ENCODE results near the gene CEP68.
A peak's percentile ranks its signal among the peaks of the same experiment; 100 is the strongest.

CEP68 gene

GRCh38 chr2:65075605-65076344 lies 19.6 kb downstream of the CEP68 start:
- Mint-ChIP-seq H3K4me3 (no peak overlapping the region), H3K36me3 (ENCODE audit: low read depth) (peaks cover 86% of the 10 kb centered on the region), H3K9me3 (no peaks in the 10 kb centered on the region), H3K27ac (peak overlapping the region; percentile 41), H3K4me1 (ENCODE audit: low read depth) (peaks cover 8% of the 10 kb centered on the region), H3K27me3 (no peaks in the 10 kb centered on the region)
- no peak for DNase-seq

DNA sequence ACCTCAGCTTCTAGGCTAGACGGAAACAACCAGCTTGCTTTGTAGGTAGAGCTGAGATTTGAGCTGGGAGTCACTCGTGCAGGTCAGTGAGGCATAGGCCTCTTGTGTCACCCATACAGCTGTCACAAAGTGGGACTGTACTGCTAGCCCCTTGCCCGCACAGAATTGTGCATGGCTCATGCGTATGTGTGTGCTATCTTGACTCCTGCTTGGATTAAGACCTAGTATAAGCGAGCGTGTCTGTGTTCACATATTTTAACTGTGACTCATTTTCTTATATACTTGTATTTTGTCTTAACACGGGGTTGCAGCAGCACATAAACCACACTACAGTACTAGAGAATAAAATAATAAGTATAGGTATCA lies 20.1 kb downstream of the CEP68 start:
- H3K36me3 Mint-ChIP-seq (ENCODE audit: low read depth): peaks cover 86% of the 10 kb centered on the region
- no peak overlapping the region for H3K27ac Mint-ChIP-seq
- no peaks in the 10 kb centered on the region for H3K9me3 Mint-ChIP-seq
- H3K27me3 Mint-ChIP-seq: no peaks in the 10 kb centered on the region
- peaks cover 2% of the 10 kb centered on the region for H3K4me1 Mint-ChIP-seq (ENCODE audit: low read depth)
- H3K4me3 Mint-ChIP-seq: no peak overlapping the region
- no peak for DNase-seq

- H3K27ac Mint-ChIP-seq: peak overlapping the region; percentile 37
- no peaks in the 10 kb centered on the region for H3K9me3 Mint-ChIP-seq
- no peak for DNase-seq
- H3K27me3 Mint-ChIP-seq: no peaks in the 10 kb centered on the region
- H3K4me1 Mint-ChIP-seq (ENCODE audit: low read depth): peaks cover 8% of the 10 kb centered on the region
- peaks cover 87% of the 10 kb centered on the region for H3K36me3 Mint-ChIP-seq (ENCODE audit: low read depth)
- H3K4me3 Mint-ChIP-seq: no peak overlapping the region
Observed at GRCh38 chr2:65077898-65078297, 21.7 kb downstream of the CEP68 start.

DNA sequence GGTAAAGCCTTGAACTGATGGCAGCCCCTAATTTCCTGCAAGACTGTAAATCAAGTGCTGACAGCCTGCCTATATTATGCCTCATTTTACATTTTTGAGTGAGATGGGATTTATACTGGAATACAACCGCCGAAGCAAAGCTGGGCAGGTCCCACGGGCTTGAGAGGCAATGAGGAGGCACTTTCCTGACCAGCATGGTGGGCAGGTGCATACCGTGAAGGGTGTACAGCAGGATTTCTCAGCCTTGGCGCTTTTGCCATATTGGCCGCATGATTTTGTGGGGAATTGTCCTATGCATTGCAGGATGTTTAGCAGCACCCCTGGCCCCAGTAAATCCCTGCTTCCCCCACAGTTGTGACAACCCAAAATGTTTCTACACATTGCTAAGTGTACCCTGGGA lies 22.8 kb downstream of the CEP68 start:
- Mint-ChIP-seq H3K27ac (peak overlapping the region; percentile 72), H3K4me1 (ENCODE audit: low read depth) (peaks cover 10% of the 10 kb centered on the region), H3K9me3 (no peaks in the 10 kb centered on the region), H3K36me3 (ENCODE audit: low read depth) (peaks cover 88% of the 10 kb centered on the region), H3K27me3 (no peaks in the 10 kb centered on the region), H3K4me3 (no peak overlapping the region)
- DNase-seq: no peak

- Mint-ChIP-seq H3K4me3 (no peak overlapping the region), H3K27ac (peak overlapping the region; percentile 79), H3K36me3 (ENCODE audit: low read depth) (peaks cover 94% of the 10 kb centered on the region), H3K4me1 (ENCODE audit: low read depth) (peaks cover 12% of the 10 kb centered on the region), H3K27me3 (no peaks in the 10 kb centered on the region), H3K9me3 (no peaks in the 10 kb centered on the region)
- no peak for DNase-seq
Observed at GRCh38 chr2:65081232-65081685, 25.0 kb downstream of the CEP68 start.

DNA sequence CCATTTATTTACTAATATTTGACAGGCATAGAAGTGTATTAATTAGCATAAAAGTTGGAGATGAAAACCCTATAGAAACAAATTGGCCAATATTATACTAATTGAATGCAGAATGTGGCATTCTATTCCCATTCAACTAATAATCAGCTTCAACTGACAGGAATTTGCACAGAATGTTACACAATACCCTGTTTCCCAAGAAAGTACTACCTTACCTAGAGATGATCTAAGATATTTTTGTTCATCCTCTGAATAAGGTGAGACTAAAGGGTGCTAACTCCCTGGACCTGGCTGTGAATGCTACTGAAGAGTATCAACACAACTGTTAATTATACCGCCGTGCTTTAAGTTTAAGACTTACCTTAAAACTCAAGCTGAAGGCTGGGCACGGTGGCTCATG lies 28.9 kb downstream of the CEP68 start:
- no peaks in the 10 kb centered on the region for H3K27me3 Mint-ChIP-seq
- H3K36me3 Mint-ChIP-seq (ENCODE audit: low read depth): peaks cover 97% of the 10 kb centered on the region
- no peaks in the 10 kb centered on the region for H3K9me3 Mint-ChIP-seq
- no peak overlapping the region for H3K27ac Mint-ChIP-seq
- peaks cover 16% of the 10 kb centered on the region for H3K4me1 Mint-ChIP-seq (ENCODE audit: low read depth)
- no peak overlapping the region for H3K4me3 Mint-ChIP-seq
- DNase-seq: no peak

- Mint-ChIP-seq H3K4me1 (ENCODE audit: low read depth) (peaks cover 24% of the 10 kb centered on the region), H3K36me3 (ENCODE audit: low read depth) (peaks cover 93% of the 10 kb centered on the region)
Observed at GRCh38 chr2:65092791-65093190, 36.6 kb downstream of the CEP68 start.

GRCh38 chr2:65093211-65093610 lies 37.0 kb downstream of the CEP68 start:
- Mint-ChIP-seq H3K4me1 (ENCODE audit: low read depth) (peaks cover 25% of the 10 kb centered on the region), H3K36me3 (ENCODE audit: low read depth) (peaks cover 92% of the 10 kb centered on the region), H3K9me3 (no peaks in the 10 kb centered on the region), H3K27me3 (no peaks in the 10 kb centered on the region), H3K4me3 (no peak overlapping the region), H3K27ac (peak overlapping the region; percentile 66)
- no peak for DNase-seq

More at GRCh38 chr2:65092791-65093190, 36.6 kb downstream of the CEP68 start:
- Mint-ChIP-seq H3K27ac (peak overlapping the region; percentile 66), H3K4me3 (no peak overlapping the region), H3K27me3 (no peaks in the 10 kb centered on the region), H3K9me3 (no peaks in the 10 kb centered on the region)
- no peak for DNase-seq

DNA sequence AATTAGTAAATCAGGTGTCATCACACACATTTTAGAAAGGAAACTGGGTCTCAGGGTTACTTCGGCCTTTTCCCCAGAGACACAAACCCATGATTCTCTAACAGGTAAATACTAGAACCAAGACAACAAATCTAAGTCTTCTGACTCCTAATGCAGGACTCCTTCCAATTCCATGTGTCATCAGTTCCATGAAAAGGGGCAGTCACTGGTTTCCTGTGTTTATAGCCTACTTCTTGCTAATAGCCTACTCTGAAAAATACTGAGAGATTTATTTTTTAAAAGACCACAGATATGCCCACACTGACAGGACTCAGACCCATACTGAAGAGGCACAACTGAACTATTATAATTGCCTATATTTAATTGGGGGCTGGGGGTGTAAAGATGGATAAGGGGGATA lies 40.7 kb downstream of the CEP68 start:
- no peak for DNase-seq
- Mint-ChIP-seq H3K36me3 (ENCODE audit: low read depth) (peaks cover 84% of the 10 kb centered on the region), H3K9me3 (no peaks in the 10 kb centered on the region), H3K4me1 (ENCODE audit: low read depth) (peaks cover 24% of the 10 kb centered on the region), H3K4me3 (no peak overlapping the region), H3K27me3 (no peaks in the 10 kb centered on the region), H3K27ac (peak overlapping the region; percentile 64)

DNA sequence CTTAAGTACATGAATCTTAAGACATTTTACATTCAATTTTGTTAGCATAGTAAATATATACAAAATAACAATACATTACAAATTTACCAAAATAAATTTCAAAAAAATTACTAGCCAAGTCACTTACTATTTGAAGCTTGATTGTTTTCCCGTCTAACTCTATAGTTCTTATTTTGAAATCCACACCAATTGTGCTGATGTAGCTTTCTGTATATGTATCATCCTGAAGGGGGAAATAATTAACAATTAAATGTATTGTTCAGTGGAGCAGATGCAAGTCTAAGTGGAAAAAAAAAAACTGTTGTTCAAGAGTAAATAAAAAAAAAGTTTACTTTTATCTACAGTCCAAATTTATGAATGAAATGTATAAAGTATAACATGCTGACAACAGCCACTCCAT lies 41.6 kb downstream of the CEP68 start:
- Mint-ChIP-seq H3K4me3 (no peak overlapping the region), H3K36me3 (ENCODE audit: low read depth) (peaks cover 83% of the 10 kb centered on the region), H3K27me3 (no peaks in the 10 kb centered on the region), H3K27ac (no peak overlapping the region), H3K9me3 (no peaks in the 10 kb centered on the region), H3K4me1 (ENCODE audit: low read depth) (peaks cover 21% of the 10 kb centered on the region)
- no peak for DNase-seq

DNA sequence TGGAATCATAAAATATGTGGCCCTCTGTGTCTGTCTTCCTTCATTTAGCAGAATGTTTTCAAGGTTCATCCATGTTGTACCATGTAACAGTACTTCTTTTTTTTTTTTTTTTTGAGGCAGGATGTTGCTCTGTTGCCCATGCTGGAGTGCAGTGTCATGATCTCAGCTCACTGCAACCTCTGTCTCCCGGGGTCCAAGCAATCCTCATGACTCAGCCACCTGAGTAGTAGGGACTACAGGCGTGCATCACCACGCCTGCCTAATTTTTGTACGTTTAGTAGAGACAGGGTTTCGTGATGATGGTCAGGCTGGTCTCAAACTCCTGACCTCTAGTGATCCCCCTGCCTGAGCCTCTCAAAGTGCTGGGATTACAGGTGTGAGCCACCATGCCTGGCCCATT lies 42.5 kb downstream of the CEP68 start:
- Mint-ChIP-seq H3K27ac (peak overlapping the region; percentile 24), H3K36me3 (ENCODE audit: low read depth) (peaks cover 83% of the 10 kb centered on the region), H3K4me3 (no peak overlapping the region), H3K27me3 (no peaks in the 10 kb centered on the region), H3K9me3 (no peaks in the 10 kb centered on the region), H3K4me1 (ENCODE audit: low read depth) (peaks cover 17% of the 10 kb centered on the region)
- DNase-seq: no peak

GRCh38 chr2:65101071-65101470 lies 44.9 kb downstream of the CEP68 start:
- H3K27ac Mint-ChIP-seq: no peak overlapping the region

DNA sequence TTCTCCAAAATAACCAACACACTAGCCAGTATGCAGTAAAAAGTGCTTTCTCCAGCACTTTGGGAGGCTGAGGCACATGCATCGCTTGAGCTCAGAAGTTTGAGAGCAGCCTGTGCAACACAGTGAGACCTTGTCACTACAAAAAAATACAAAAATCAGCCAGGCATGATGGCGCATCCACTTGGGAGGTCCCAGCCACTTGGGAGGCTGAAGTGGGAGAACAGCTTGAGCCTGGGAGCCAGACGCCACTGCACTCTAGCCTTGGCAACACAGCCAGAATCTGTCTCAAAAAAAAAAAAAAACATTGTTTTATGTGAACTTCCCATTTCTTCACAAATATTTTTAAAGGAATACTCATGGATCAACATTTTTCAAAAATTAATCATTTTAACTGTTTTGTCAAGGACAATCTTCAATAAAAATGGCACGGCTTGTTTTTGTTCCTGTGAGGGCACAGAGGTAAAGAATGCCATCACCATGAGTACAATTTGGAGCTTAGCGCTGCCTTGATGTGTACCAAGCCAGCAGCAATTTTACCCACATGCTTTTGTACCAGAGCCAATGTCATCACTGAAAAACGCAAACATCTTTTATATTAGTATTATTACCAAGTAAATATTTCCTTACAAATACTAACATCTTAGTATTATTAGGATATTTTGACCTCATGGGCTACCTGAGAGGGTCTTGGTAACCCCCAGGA lies 46.9 kb downstream of the CEP68 start:
- no peak for DNase-seq
- H3K27ac Mint-ChIP-seq: peak overlapping the region; percentile 26
- peaks cover 24% of the 10 kb centered on the region for H3K4me1 Mint-ChIP-seq (ENCODE audit: low read depth)
- H3K9me3 Mint-ChIP-seq: no peaks in the 10 kb centered on the region
- no peak overlapping the region for H3K4me3 Mint-ChIP-seq
- peaks cover 74% of the 10 kb centered on the region for H3K36me3 Mint-ChIP-seq (ENCODE audit: low read depth)
- H3K27me3 Mint-ChIP-seq: no peaks in the 10 kb centered on the region

More at GRCh38 chr2:65101071-65101470, 44.9 kb downstream of the CEP68 start:
- Mint-ChIP-seq H3K9me3 (no peaks in the 10 kb centered on the region), H3K4me3 (no peak overlapping the region), H3K27me3 (no peaks in the 10 kb centered on the region), H3K36me3 (ENCODE audit: low read depth) (peaks cover 79% of the 10 kb centered on the region), H3K4me1 (ENCODE audit: low read depth) (peaks cover 26% of the 10 kb centered on the region)
- DNase-seq: no peak

- Mint-ChIP-seq H3K27ac (peak overlapping the region; percentile 23), H3K27me3 (no peaks in the 10 kb centered on the region), H3K4me3 (no peak overlapping the region), H3K36me3 (ENCODE audit: low read depth) (peaks cover 64% of the 10 kb centered on the region), H3K4me1 (ENCODE audit: low read depth) (peaks cover 36% of the 10 kb centered on the region), H3K9me3 (no peaks in the 10 kb centered on the region)
- DNase-seq: no peak
Observed at GRCh38 chr2:65107530-65107929, 51.3 kb downstream of the CEP68 start.

GRCh38 chr2:65108780-65109179 lies 52.6 kb downstream of the CEP68 start:
- Mint-ChIP-seq H3K27me3 (no peaks in the 10 kb centered on the region), H3K4me3 (no peak overlapping the region), H3K9me3 (no peaks in the 10 kb centered on the region), H3K4me1 (ENCODE audit: low read depth) (peaks cover 45% of the 10 kb centered on the region), H3K36me3 (ENCODE audit: low read depth) (peaks cover 52% of the 10 kb centered on the region), H3K27ac (no peak overlapping the region)
- DNase-seq: no peak

Measured in activated T-cell treated with anti-CD3 and anti-CD28 coated beads, Interleukin-2, amount 50 U/mL, for 24 hours (primary cell).